Measurements from ENCODE around the gene TBCD. TPM values are rescaled to one million over a fixed set of nuclear protein-coding genes. Genes with fewer than 3 reads are reported as not detected.

Gene TBCD
- polyA plus RNA-seq, 5 donors: 87.2 to 119 (median 109) TPM

- DNase-seq: no peak
These were observed 132.6 kb downstream of the TBCD start for GRCh38 chr17:82884341-82884969.

GRCh38 chr17:82884970-82885353 is 133.1 kb downstream of the TBCD start:
- DNase-seq: no peak

GRCh38 chr17:82887255-82888164 is 135.6 kb downstream of the TBCD start:
- no peak for DNase-seq

- no peak for DNase-seq
These were observed 137.0 kb downstream of the TBCD start for GRCh38 chr17:82888583-82889495.

GRCh38 chr17:82889496-82890338 is 137.9 kb downstream of the TBCD start:
- DNase-seq: peak in 1 of 2 donors; percentile 75

- DNase-seq: no peak
These were observed 138.5 kb downstream of the TBCD start for GRCh38 chr17:82890339-82890730.

GRCh38 chr17:82890926-82891678 is 139.2 kb downstream of the TBCD start:
- no peak for DNase-seq

- no peak for DNase-seq
These were observed 140.0 kb downstream of the TBCD start for GRCh38 chr17:82891911-82892310.

GRCh38 chr17:82892899-82893565 is 141.2 kb downstream of the TBCD start:
- peak; percentile 73 to 78 for DNase-seq

- no peak for DNase-seq
These were observed 141.9 kb downstream of the TBCD start for GRCh38 chr17:82893779-82894178.

GRCh38 chr17:82894389-82894788 is 142.5 kb downstream of the TBCD start:
- no peak for DNase-seq

GRCh38 chr17:82895087-82895486 is 143.2 kb downstream of the TBCD start:
- no peak for DNase-seq

- DNase-seq: no peak
These were observed 144.5 kb downstream of the TBCD start for GRCh38 chr17:82896071-82897000.

- no peak for DNase-seq
These were observed 145.8 kb downstream of the TBCD start for GRCh38 chr17:82897514-82898249.

- DNase-seq: no peak
These were observed 147.2 kb downstream of the TBCD start for GRCh38 chr17:82898976-82899514.

- no peak for DNase-seq
These were observed 148.1 kb downstream of the TBCD start for GRCh38 chr17:82899941-82900340.

- DNase-seq: no peak
These were observed 148.9 kb downstream of the TBCD start for GRCh38 chr17:82900741-82901140.

- DNase-seq: no peak
These were observed 149.5 kb downstream of the TBCD start for GRCh38 chr17:82901356-82901755.
